HG03280 (cell line): ENCODE results near the gene NHEJ1.
A peak's percentile ranks its signal among the peaks of the same experiment; 100 is the strongest.
"Not testable (repeated sequence)": the region's sequence is repeated elsewhere in the genome, so short reads cannot be mapped to it uniquely, and the experiment has no call there.

Experiments
- ATAC-seq: cut with Tn5 transposase; IDR thresholded peaks from one replicate; pipeline ENCODE4 v1.9.1; 2021; ENCODE audit warnings: mild to moderate bottlenecking, moderate library complexity; ENCODE audit not compliant: unreplicated experiment

The NHEJ1 gene, protein sequence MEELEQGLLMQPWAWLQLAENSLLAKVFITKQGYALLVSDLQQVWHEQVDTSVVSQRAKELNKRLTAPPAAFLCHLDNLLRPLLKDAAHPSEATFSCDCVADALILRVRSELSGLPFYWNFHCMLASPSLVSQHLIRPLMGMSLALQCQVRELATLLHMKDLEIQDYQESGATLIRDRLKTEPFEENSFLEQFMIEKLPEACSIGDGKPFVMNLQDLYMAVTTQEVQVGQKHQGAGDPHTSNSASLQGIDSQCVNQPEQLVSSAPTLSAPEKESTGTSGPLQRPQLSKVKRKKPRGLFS

DNA sequence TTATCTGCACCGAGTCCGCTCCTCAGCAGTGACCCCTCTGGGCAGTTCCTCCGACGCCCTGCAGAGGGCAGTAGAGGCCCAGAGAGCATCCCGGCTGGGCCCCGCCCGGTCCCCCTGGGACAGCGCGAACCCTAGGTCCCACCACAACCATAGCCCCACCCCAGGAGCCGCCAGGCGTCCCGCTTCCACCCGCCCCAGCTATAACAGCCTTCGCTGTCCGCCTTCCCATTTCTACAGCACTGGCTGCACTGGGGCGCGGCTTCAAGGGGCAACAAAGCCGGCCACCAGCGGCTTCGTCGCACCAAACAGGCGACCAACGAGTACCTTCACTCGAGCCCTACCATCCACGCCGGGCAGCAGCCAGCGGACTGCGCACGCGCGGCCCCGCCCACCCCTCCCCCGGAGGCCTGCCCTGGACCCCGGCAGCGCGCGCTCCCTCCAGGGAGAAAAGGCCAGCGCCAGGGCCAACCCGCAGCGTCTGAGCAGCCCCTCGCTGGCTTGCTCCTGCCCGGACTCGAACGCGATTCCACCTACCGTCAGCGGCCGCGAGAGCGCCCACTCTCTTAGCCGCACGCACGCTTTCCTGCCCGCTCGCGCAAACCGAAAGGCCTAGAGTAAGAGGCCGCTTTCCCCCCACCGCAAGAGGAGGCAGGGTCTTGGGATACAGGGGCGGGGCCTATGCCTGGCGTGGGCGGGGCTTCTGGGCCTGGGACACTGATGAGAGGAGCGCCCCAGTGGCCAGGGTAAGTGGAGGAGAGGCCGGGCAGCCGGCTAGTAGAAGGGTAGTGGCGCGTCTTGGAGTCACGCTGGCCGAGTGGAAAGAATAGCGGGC, at the start of gene NHEJ1:
Gene NHEJ1, minus strand, starts transcription at position 630 of the 832 bp plus-strand sequence. CDS start 2,453 bp downstream, outside the sequence.
- ATAC-seq: peak; percentile 86

DNA sequence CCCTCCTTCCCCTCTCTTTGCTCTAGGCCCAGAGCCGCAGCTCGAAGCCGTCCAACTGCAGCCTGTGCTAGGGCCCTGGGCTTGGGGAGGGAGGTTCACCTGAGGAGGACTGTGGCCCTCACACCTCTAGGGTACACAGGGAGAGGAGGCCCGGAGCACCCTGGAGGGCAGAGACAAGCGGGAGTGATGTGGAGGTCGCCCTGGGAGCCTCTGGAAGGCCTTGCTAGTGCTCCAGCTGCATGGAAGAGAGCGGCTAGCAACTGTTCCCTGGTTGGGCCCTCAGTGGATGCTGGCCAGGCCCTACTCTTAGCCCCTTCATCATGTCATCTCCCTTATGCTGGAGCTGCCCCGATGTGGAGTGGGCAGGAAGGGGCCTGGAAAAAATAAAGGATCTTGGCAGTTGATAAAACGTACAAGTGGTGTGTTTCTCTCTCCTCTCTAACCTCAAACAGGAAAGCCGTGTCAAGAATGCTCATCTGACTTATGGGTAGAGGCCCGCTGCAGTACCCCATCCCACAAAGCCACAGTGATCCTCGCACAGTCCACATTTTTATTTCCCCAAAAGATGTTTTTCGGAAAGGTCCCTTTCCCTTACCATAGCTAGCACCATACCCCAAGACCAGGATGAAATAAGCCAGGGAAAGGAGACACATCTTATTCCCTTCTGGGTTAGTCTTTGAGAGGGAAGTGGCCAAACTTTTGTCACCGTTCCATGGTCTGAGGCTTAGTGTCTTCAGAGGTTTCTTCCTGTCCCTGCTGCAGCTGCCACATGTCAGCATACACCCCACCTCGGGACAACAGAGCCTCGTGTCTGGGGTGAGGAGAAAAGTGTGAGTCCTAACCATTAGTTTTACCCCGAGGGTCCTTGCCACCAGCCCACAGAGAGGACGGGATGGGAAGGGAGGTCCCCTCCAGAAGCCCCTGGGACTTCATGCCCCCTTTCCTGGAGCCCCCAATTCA, 48.9 kb upstream of the NHEJ1 start:
- ATAC-seq: no peak

DNA sequence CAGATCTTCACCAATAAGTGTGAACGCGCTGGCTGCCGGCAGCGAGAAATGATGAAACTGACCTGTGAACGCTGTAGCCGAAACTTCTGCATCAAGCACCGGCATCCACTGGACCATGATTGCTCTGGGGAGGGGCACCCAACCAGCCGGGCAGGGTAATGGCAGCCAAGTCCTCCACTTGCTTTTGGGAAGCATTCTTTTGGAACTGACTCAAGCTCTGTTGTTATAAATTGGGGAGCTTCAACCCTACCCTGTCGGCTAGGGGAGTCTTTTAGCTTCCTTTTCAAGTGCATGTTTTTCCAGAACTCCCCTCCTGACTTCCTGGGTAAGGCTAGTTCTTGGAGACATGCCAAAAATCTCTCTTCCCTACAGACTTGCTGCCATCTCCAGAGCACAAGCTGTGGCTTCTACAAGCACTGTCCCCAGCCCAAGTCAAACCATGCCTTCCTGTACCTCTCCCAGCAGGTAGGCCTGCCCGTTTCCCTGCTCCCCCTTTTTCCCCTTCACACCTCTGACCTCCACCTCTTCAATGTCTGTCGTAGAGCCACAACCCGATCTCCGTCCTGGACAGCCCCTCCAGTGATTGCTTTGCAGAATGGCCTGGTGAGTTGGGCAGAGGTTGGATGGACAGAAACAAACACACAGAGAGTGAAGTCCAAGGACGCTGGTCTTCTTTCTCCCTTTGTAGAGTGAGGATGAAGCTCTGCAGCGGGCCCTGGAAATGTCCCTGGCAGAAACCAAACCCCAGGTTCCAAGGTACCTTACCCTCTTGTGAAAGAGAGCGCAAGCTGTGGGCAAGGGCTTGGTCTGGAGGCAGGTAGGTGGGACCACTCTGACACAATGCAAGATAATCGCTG, 47.5 kb upstream of the NHEJ1 start:
- ATAC-seq: no peak

GRCh38 chr2:219207134-219207883, 46.7 kb upstream of the NHEJ1 start:
- ATAC-seq: no peak

DNA sequence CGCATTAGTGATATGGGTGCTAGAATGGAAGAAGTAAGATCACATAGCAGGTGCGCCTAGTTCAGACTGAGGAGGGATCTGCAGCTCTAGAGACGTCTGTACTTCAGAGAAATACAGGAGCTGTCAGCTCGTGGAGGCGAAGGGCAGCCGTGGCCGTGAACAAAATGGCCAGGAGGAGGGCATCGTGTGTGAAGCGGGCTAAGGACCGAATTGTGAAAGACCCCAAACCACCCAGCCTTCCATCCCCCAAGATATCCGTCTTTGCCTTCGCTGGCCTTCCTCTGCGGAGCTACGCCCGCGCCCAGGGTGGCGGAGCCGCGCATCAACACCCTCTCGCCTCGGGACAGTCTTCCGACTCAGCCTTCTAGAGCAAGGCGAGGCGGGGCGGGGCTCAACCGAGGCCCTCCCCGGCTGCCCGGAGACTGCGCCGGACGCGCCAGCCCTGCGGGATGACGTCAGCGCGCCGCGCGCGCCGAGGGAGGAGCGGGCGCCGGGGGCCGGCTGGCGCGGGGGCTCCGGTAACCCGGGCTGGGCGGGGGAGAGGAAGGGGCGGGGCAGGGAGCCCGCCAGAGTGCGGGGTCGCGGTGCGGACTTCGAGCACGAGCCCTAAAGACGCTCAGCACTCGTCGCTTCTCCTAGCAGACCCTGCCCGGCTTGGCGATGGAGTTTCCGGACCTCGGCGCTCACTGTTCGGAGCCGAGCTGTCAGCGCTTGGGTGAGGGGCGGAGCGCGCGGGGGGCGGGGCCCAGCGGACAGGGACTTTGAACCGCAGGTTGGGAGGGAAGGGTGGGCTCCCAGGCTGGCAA, 45.9 kb upstream of the NHEJ1 start, which contains the start of gene ZFAND2B:
Gene ZFAND2B, plus strand, starts transcription at position 455 of the 806 bp plus-strand sequence. Its CDS starts 206 bp downstream, at position 661.
- ATAC-seq: peak; percentile 98

DNA sequence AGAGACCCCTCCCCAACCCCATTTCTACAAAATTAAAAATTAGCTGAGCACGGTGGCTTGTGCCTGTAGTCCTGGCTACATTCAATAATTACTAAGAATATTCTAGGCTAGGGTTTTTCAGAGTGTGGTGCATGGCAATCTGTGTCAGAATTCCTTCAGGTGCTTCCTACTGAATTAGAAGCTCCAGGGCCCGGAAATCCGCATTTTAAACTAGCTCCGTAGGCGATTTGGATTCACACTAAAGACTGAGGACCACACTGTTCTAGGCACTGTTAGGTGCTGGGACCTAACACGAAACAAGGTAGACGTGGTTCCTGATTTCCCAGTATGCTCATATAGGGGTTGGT, 45.3 kb upstream of the NHEJ1 start:
- no peak for ATAC-seq

DNA sequence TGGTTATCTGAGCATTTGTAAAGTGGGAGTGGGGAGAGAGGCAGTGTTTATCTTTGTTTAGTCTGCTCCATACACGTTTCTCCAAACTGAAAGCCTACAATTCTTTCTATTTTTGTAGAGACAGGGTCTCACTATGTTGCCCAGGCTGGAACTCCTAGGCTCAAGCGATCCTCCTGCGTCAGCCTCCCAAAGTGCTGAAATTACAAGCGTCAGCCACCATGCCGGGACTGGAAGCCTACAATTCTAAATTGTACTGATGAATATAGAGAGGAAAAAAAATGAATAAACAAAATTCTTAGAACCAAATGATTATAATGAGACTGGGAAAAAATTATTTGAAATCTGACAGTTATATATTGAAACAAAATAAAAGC, 44.5 kb upstream of the NHEJ1 start:
- no peak for ATAC-seq

GRCh38 chr2:219204425-219205164, 44.0 kb upstream of the NHEJ1 start:
- ATAC-seq: no peak

DNA sequence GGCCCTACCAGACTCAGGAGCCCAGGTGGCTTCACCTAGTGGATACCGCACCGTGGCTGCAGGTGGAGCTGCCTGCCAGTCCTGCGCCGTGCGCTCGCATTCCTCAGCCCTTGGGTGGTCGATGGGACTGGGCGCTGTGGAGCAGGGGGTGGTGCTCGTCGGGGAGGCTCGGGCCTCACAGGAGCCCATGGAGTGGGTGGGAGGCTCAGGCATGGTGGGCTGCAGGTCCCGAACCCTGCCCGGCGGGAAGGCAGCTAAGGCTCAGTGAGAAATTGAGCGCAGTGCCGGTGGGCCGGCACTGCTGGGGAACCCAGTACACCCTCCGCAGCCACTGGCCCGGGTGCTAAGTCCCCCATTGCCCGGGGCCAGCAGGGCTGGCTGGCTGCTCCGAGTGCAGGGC, 40.7 kb upstream of the NHEJ1 start:
- ATAC-seq: not testable (repeated sequence)

GRCh38 chr2:219200502-219201326, 40.1 kb upstream of the NHEJ1 start:
- ATAC-seq: not testable (repeated sequence)

- no peak for ATAC-seq
These were observed 39.0 kb upstream of the NHEJ1 start for GRCh38 chr2:219199470-219200211.

DNA sequence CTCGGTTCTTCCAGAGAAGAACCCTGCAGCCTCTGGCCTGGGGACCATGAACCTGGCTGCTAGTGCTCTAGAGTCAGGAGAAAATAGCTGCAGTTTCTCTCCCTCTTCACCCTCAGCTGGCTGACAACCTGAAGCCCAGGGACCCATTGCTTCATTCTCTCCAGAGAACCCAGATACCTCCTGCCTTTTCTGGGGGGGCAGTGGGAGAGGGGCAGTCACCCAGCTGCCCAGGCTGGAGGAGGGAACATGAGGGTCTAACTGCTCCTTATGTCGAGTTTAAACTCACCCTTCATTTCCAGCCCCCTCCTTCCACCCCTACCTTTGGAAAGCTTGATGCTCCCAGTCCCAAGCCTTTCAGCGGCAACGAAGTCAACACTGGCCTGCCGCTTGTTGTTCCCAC, 38.4 kb upstream of the NHEJ1 start:
- no peak for ATAC-seq

- no peak for ATAC-seq
These were observed 36.8 kb upstream of the NHEJ1 start for GRCh38 chr2:219197388-219197787.

- no peak for ATAC-seq
These were observed 26.3 kb upstream of the NHEJ1 start for GRCh38 chr2:219186754-219187456.

DNA sequence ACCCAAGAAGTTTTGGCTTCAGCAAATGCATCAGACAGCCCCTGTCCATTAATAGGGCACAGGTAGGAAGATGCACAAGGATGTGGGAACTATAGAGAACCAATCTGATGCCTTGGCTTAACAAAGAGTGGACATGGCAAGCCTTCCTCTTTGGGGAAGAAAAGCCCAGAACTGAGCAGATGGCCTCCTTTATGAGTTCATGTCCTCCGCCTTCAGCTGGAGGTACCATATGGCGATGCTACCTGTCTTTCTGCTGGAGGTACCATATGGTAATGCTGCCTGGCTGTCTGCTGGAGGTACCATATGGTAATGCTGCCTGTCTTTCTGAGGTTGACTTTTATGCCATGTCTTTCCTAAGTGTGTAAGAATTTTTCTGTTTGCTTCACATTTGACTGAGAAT, 23.5 kb upstream of the NHEJ1 start:
- no peak for ATAC-seq
